HepG2 (cell line): ENCODE measurements around the gene VASN. TPM values are rescaled to one million over a fixed set of nuclear protein-coding genes. Genes with fewer than 3 reads are reported as not detected.

Experiments
- ATAC-seq: fragments of 200-7000 bp; cut with Tn5 transposase; 3 replicates; pipeline ENCODE4 v1.9.1; 2020; ENCODE audit warnings: mild to moderate bottlenecking, moderate library complexity
- BruUV-seq: library from RNA; stranded (reverse); fragments of 400-500 nt; replicated peaks from 2 replicates; lab custom pipeline; 2021; lab: Mats Ljungman, UMichigan
- CTCF ChIA-PET: fragments of 300-600 bp; formaldehyde crosslinking; extraction: SDS; loops from one replicate; lab custom pipeline; 2021; ENCODE audit warnings: low total read pairs, inconsistent platforms, low intra/inter-chr PET ratio; lab: Yijun Ruan, JAX
- POLR2A ChIA-PET: fragments of 350-600 bp; sonication (Branson Sonifier 250); formaldehyde crosslinking; loops from one replicate; lab custom pipeline; 2020; ENCODE audit warnings: antibody characterized with exemption, inconsistent platforms; lab: Yijun Ruan, JAX
- DNase-seq: peaks from one replicate; pipeline ENCODE4 v3.0.0-alpha.2; 2015; ENCODE audit warnings: low spot score
- FAIRE-seq: peaks from 3 replicates; lab custom pipeline; 2011; peaks lifted over from hg19 to GRCh38; lab: Jason Lieb, UNC
- H2AFZ ChIP-seq: one replicate; pipeline ENCODE4 v1.6.1; 2011; ENCODE audit warnings: low read length, inconsistent platforms
- H3K27ac ChIP-seq: fragments of 300-600 bp; 3 replicates; pipeline ENCODE4 v1.8.0; 2011; ENCODE audit warnings: mixed run types, mild to moderate bottlenecking, mixed read lengths, low read length, inconsistent platforms; ENCODE audit not compliant: insufficient read depth; ENCODE audit errors: extremely low read length
- H3K27me3 ChIP-seq, 2 experiments: fragments of 200-600 bp in 1 of 2; 2 replicates in 1 of 2; 3 replicates in 1 of 2; pipeline versions ENCODE4 v1.6.0 to v1.8.0; 2011; ENCODE audit warnings: low read length in 2 of 2, mild to moderate bottlenecking in 2 of 2, moderate library complexity in 2 of 2, inconsistent platforms in 1 of 2; ENCODE audit not compliant: insufficient read depth in 2 of 2, control insufficient read depth in 1 of 2
- H3K36me3 ChIP-seq, 2 experiments: fragments of 200-600 bp in 1 of 2; replicated peaks in 1 of 2; 2 replicates in 1 of 2; 3 replicates in 1 of 2; pipeline versions ENCODE4 v1.5.1 to v1.8.0; 2011; ENCODE audit warnings: low read length in 2 of 2, inconsistent platforms in 1 of 2; ENCODE audit not compliant: insufficient read depth in 2 of 2, control insufficient read depth in 1 of 2
- H3K4me1 ChIP-seq: 2 replicates; pipeline ENCODE4 v1.5.1; 2012; ENCODE audit warnings: low read length, inconsistent platforms; ENCODE audit not compliant: insufficient read depth
- H3K4me2 ChIP-seq: 2 replicates; pipeline ENCODE4 v1.6.0; 2011; ENCODE audit warnings: low read depth, low read length, inconsistent platforms
- H3K4me3 ChIP-seq, 3 experiments: fragments of 200-600 bp in 1 of 3; sonication (generic), shearing (Covaris generic) in 1 of 3; replicated peaks in 1 of 3; 2 replicates each; pipeline ENCODE4 v1.5.1; 2011 to 2016; ENCODE audit warnings: low read length in 3 of 3, inconsistent platforms in 2 of 3, low read depth in 2 of 3, mild to moderate bottlenecking in 2 of 3, control low read depth in 1 of 3, mixed read lengths in 1 of 3; ENCODE audit not compliant: insufficient read depth in 1 of 3
- H3K79me2 ChIP-seq: one replicate; pipeline ENCODE4 v1.6.1; 2011; ENCODE audit warnings: low read length, inconsistent platforms; ENCODE audit not compliant: insufficient read depth
- H3K9ac ChIP-seq: 2 replicates; pipeline ENCODE4 v1.6.0; 2011; ENCODE audit warnings: mild to moderate bottlenecking, low read depth, low read length, inconsistent platforms; ENCODE audit not compliant: insufficient read depth
- H3K9me3 ChIP-seq: 2 replicates; pipeline ENCODE4 v1.5.1; 2012; ENCODE audit warnings: mild to moderate bottlenecking, low read length
- H4K20me1 ChIP-seq: 2 replicates; pipeline ENCODE4 v1.6.0; 2011; ENCODE audit warnings: inconsistent platforms, mild to moderate bottlenecking, low read length, moderate library complexity; ENCODE audit not compliant: insufficient read depth
- AGO1 ChIP-seq: fragments of 200-400 bp; formaldehyde crosslinking; IDR thresholded peaks from 2 replicates; pipeline ENCODE4 v1.6.1; 2017; ENCODE audit warnings: mild to moderate bottlenecking, low read depth, low read length, moderate library complexity; ENCODE audit not compliant: poor library complexity, severe bottlenecking
- AGO2 ChIP-seq: fragments of 200-400 bp; formaldehyde crosslinking; optimal IDR thresholded peaks from 2 replicates; pipeline ENCODE3; 2017; ENCODE audit warnings: mild to moderate bottlenecking, low read depth, low read length, moderate library complexity
- ATAD3A ChIP-seq: sonication (generic); formaldehyde crosslinking; IDR thresholded peaks from 2 replicates; pipeline ENCODE4 v1.4.0; 2020; ENCODE audit warnings: missing genetic modification reagents
- BHLHE40 ChIP-seq: IDR thresholded peaks from 2 replicates; pipeline ENCODE4 v1.6.1; 2011; ENCODE audit warnings: low read length, improper control_type of control experiment
- HNRNPL ChIP-seq: fragments of 200-400 bp; formaldehyde crosslinking; IDR thresholded peaks from 2 replicates; pipeline ENCODE4 v1.6.1; 2017; ENCODE audit warnings: mild to moderate bottlenecking, low read depth, low read length
- MED13 ChIP-seq: sonication (generic); formaldehyde crosslinking; IDR thresholded peaks from 2 replicates; pipeline ENCODE4 v1.5.0; 2020; ENCODE audit warnings: missing genetic modification reagents
- MIER3 ChIP-seq: IDR thresholded peaks from 2 replicates; pipeline ENCODE4 v1.6.1; 2016; ENCODE audit warnings: missing compliant biosample characterization, borderline replicate concordance
- NPAS2 ChIP-seq: sonication (generic); formaldehyde crosslinking; IDR thresholded peaks from 2 replicates; pipeline ENCODE4 v1.8.0; 2022; ENCODE audit warnings: mild to moderate bottlenecking, missing genetic modification reagents, borderline replicate concordance
- NR2F1 ChIP-seq, 2 experiments: fragments of 450-650 bp in 1 of 2; formaldehyde crosslinking in 1 of 2; IDR thresholded peaks; 2 replicates each; pipeline versions ENCODE4 v1.5.0 to v1.6.1; 2016 to 2020; ENCODE audit warnings: mild to moderate bottlenecking in 1 of 2, missing compliant biosample characterization in 1 of 2, missing genetic modification reagents in 1 of 2, moderate library complexity in 1 of 2
- POLR2A ChIP-seq, 2 experiments: IDR thresholded peaks; 2 replicates each; pipeline ENCODE4 v1.6.1; 2011; ENCODE audit warnings: low read depth in 2 of 2, low read length in 2 of 2, mild to moderate bottlenecking in 1 of 2, moderate library complexity in 1 of 2; ENCODE audit not compliant: insufficient read depth in 1 of 2
- POLR2G ChIP-seq: fragments of 200-400 bp; formaldehyde crosslinking; IDR thresholded peaks from 2 replicates; pipeline ENCODE4 v1.6.1; 2018; ENCODE audit warnings: mild to moderate bottlenecking, low read depth, low read length, moderate library complexity
- RBM22 ChIP-seq: fragments of 200-400 bp; formaldehyde crosslinking; optimal IDR thresholded peaks from 2 replicates; pipeline ENCODE3; 2017; ENCODE audit warnings: mild to moderate bottlenecking, low read length, moderate library complexity
- TFE3 ChIP-seq: IDR thresholded peaks from 2 replicates; pipeline ENCODE4 v1.6.1; 2016
- ZMYM2 ChIP-seq: sonication (generic); formaldehyde crosslinking; IDR thresholded peaks from 2 replicates; pipeline ENCODE4 v1.8.0; 2022; ENCODE audit warnings: mild to moderate bottlenecking, missing genetic modification reagents
- ZNF616 ChIP-seq: sonication (generic); formaldehyde crosslinking; IDR thresholded peaks from 2 replicates; pipeline ENCODE4 v1.5.0; 2020; ENCODE audit warnings: low read depth, mild to moderate bottlenecking, missing genetic modification reagents
- ZNF770 ChIP-seq: sonication (generic); formaldehyde crosslinking; IDR thresholded peaks from 2 replicates; pipeline ENCODE4 v1.5.0; 2020; ENCODE audit warnings: mild to moderate bottlenecking, missing genetic modification reagents
- ZNF839 ChIP-seq: sonication (generic); formaldehyde crosslinking; IDR thresholded peaks from 2 replicates; pipeline ENCODE4 v1.4.0; 2020; ENCODE audit warnings: missing genetic modification reagents, mild to moderate bottlenecking, borderline replicate concordance
- ZSCAN30 ChIP-seq: sonication (generic); formaldehyde crosslinking; IDR thresholded peaks from 2 replicates; pipeline ENCODE4 v1.5.0; 2020; ENCODE audit warnings: mild to moderate bottlenecking, missing genetic modification reagents
- WGBS: methylation state at CpG from one replicate; pipeline ENCODE4 v1.1.6; 2017; ENCODE audit warnings: low lambda C conversion rate; 5-methylcytosine and 5-hydroxymethylcytosine counted together
- in situ Hi-C: cut with HindIII; loops from 2 replicates; pipeline ENCODE4 v1.10.0; 2017; ENCODE audit warnings: low pct_unique_long_range_greater_than_20kb; ENCODE audit not compliant: extremely low pct_ligation_motif_present
- intact Hi-C: fragments of 100-400 bp; cut with micrococcal nuclease; formaldehyde crosslinking; loops from one replicate; pipeline ENCODE4 v1.10.0; 2022; ENCODE audit not compliant: unreplicated experiment
- polyA plus RNA-seq, 8 experiments: library from polyadenylated mRNA; depleted of rRNA in 3 of 8; stranded (reverse) in 7 of 8; unstranded in 1 of 8; fragments of >200 nt; fragmentation: Illumina TruSeq in 4 of 8; extraction: Trizol in 4 of 8; gene quantifications; 2 replicates each; pipeline versions ENCODE4 v1.2.1 to v1.2.3, GENCODE V29; 2011 to 2016; ENCODE audit warnings: low read depth in 4 of 8, missing spikeins in 1 of 8, mixed read lengths in 1 of 8; ENCODE audit not compliant: insufficient read depth in 1 of 8
- total RNA-seq, 5 experiments: library from RNA; depleted of rRNA; stranded (reverse); fragments of >200 nt; fragmentation: Illumina TruSeq; extraction: Trizol; gene quantifications; 2 replicates each; pipeline ENCODE4 v1.2.3, GENCODE V29; 2016; ENCODE audit warnings: low read depth in 1 of 5

VASN gene
- total and polyA plus RNA-seq, 2 of the 13 experiments (the other 11 are each of a cell fraction or from before 2014, with no cell fraction given), result 8.4 to 18.2 TPM

GRCh38 chr16:4336701-4337539 lies 34.7 kb upstream of the VASN start (continued):
- TF ChIP-seq TFE3 (no peak), MED13 (CRISPR knock-in tag) (no peak), MIER3 (CRISPR knock-in tag) (no peak), ZSCAN30 (CRISPR knock-in tag) (no peak)

- WGBS, result 94% methylated on average over 8 of the region's 12 CpGs
- H2AFZ ChIP-seq, result no peak overlapping the region
- no peak overlapping the region for H3K27ac ChIP-seq
- peaks cover 5 to 26% of the 10 kb centered on the region in 2 experiments; a peak in 3 of 5 replicates for H3K36me3 ChIP-seq
- in situ Hi-C loops, result no loop called here
- intact Hi-C loops, result no loop called here
- H3K27me3 ChIP-seq, result no peaks in the 10 kb centered on the region
- no peak overlapping the region for H3K4me2 ChIP-seq
- ATAC-seq (0 out of 3 replicates have a peak, but pooled peaks have one; percentile 5), FAIRE-seq (no peak), DNase-seq (no peak)
- ChIA-PET CTCF (no interaction called here), POLR2A (interaction anchor here (1.9 kb wide), 1 partner anchor 13 kb away, joined by 5 read pairs; no protein-coding TSS in a partner anchor)
- H3K79me2 ChIP-seq, result no peaks in the 10 kb centered on the region
- no peak overlapping the region for H3K4me3 ChIP-seq
- H4K20me1 ChIP-seq, result no peaks in the 10 kb centered on the region
- TF ChIP-seq ZNF770 (no peak), NR2F1 (CRISPR knock-in tag; IDR thresholded peaks at IDR 0.05) (no peak), BHLHE40 (no peak), POLR2A (IDR thresholded peaks at IDR 0.05; ENCODE audit: insufficient read depth in 1 of 2, low read depth in 2 of 2, low read length in 2 of 2) (0 out of 4 replicates have a peak, but pooled peaks of 1 of the 2 experiments have one; percentile 10), NPAS2 (CRISPR knock-in tag) (no peak), AGO2 (peak; percentile 92), RBM22 (peak; percentile 68), POLR2G (0 out of 2 replicates have a peak, but pooled peaks have one; percentile 9), ZNF839 (no peak), AGO1 (peak; percentile 38), ZMYM2 (CRISPR knock-in tag) (no peak), HNRNPL (no peak), ATAD3A (CRISPR knock-in tag) (no peak), ZNF616 (CRISPR knock-in tag) (no peak)
- H3K9me3 ChIP-seq, result no peaks in the 10 kb centered on the region
- no peak overlapping the region for H3K9ac ChIP-seq
- no peaks in the 10 kb centered on the region for H3K4me1 ChIP-seq
- no TSS peak for BruUV-seq
Observed at GRCh38 chr16:4337540-4338088, 34.0 kb upstream of the VASN start.
